Breast epithelium (tissue), 4 donors: ENCODE measurements around the gene KCNQ2. TPM values are rescaled to one million over a fixed set of nuclear protein-coding genes. Genes with fewer than 3 reads are reported as not detected.

Source experiments
- DNase-seq, 2 donors: peaks; one replicate each; pipeline ENCODE4 v3.0.0-alpha.2; 2019; ENCODE audit warnings: low spot score in 2 of 2
- H3K27ac ChIP-seq, 2 donors: fragments of 200-600 bp; sonication (generic) in 1 of 2; one replicate each; pipeline ENCODE4 v1.5.1; 2016 to 2019; ENCODE audit warnings: mild to moderate bottlenecking in 1 of 2
- H3K27me3 ChIP-seq, 2 donors: fragments of 200-600 bp; sonication (generic) in 1 of 2; one replicate each; pipeline versions ENCODE4 v1.5.1 to v1.6.0; 2017 to 2019; ENCODE audit warnings: control low read depth in 1 of 2, mild to moderate bottlenecking in 1 of 2
- H3K36me3 ChIP-seq: fragments of 200-600 bp; one replicate; pipeline ENCODE4 v1.5.1; 2019
- H3K4me1 ChIP-seq, 2 donors: fragments of 200-600 bp; sonication (generic); one replicate each; pipeline ENCODE4 v1.5.1; 2016 to 2019; ENCODE audit warnings: control low read depth in 1 of 2
- H3K4me3 ChIP-seq, 3 donors: fragments of 200-600 bp; sonication (generic); 1 replicate in 2 of 3; 2 replicates in 1 of 3; pipeline ENCODE4 v1.5.1; 2016 to 2019; ENCODE audit warnings: mild to moderate bottlenecking in 3 of 3, moderate library complexity in 2 of 3
- H3K9me3 ChIP-seq, 2 donors: fragments of 200-600 bp; sonication (generic) in 1 of 2; one replicate each; pipeline ENCODE4 v1.5.1; 2016 to 2019; ENCODE audit warnings: control low read depth in 1 of 2
- POLR2A ChIP-seq: fragments of 450-650 bp; IDR thresholded peaks from one replicate; pipeline ENCODE4 v1.6.1; 2016; ENCODE audit warnings: antibody characterized with exemption, mild to moderate bottlenecking, moderate library complexity
- POLR2AphosphoS5 ChIP-seq, 3 donors: sonication (generic); formaldehyde crosslinking; IDR thresholded peaks; one replicate each; pipeline ENCODE4 v1.6.1; 2017; ENCODE audit warnings: antibody characterized with exemption in 3 of 3
- intact Hi-C: fragments of 100-400 bp; cut with DNase I; formaldehyde crosslinking; loops from one replicate; pipeline ENCODE4 v1.15.1; 2023; ENCODE audit warnings: low total_unique reads
- total RNA-seq, 3 donors: library from RNA; depleted of rRNA; stranded (reverse); fragments of >200 nt; gene quantifications; one replicate each; pipeline ENCODE4 v1.1.0, GENCODE V29; 2016
- TF ChIP-seq, protein P1 (sequence below), 3 donors: fragments of 450-650 bp; IDR thresholded peaks; one replicate each; pipeline ENCODE4 v1.5.1; 2016 to 2017; ENCODE audit warnings: antibody characterized with exemption in 3 of 3, mild to moderate bottlenecking in 3 of 3, moderate library complexity in 3 of 3

KCNQ2 gene
- total RNA-seq, 3 donors from 2014 or later = not detected

DNA sequence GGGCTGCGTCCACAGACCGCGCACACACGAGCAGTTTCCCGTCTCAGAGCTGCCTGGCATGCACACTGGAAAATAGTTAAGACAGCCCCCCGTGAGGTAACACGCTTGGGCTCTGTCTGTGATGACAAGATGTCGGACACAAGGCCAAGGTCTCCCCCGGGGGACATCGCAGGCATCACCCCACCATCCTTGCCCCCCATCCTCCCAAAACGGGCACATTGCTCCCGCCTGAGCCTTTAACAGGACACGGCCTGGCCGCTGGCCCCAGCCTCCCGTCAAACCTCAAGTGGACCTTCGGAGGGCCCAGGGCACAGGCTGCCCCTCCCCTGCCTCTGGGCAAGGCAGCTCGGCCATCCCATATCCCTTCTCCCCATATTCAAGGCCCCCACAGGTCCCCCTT lies 5.6 kb downstream of the KCNQ2 start:
- no peaks in the 10 kb centered on the region for H3K9me3 ChIP-seq
- H3K4me1 ChIP-seq = peaks cover 0 to 5% of the 10 kb centered on the region in 2 donors
- no peak overlapping the region for H3K4me3 ChIP-seq
- no peak for TF ChIP-seq POLR2A
- no peak for TF ChIP-seq POLR2AphosphoS5 (IDR thresholded peaks at IDR 0.05)
- TF ChIP-seq, protein P1, sequence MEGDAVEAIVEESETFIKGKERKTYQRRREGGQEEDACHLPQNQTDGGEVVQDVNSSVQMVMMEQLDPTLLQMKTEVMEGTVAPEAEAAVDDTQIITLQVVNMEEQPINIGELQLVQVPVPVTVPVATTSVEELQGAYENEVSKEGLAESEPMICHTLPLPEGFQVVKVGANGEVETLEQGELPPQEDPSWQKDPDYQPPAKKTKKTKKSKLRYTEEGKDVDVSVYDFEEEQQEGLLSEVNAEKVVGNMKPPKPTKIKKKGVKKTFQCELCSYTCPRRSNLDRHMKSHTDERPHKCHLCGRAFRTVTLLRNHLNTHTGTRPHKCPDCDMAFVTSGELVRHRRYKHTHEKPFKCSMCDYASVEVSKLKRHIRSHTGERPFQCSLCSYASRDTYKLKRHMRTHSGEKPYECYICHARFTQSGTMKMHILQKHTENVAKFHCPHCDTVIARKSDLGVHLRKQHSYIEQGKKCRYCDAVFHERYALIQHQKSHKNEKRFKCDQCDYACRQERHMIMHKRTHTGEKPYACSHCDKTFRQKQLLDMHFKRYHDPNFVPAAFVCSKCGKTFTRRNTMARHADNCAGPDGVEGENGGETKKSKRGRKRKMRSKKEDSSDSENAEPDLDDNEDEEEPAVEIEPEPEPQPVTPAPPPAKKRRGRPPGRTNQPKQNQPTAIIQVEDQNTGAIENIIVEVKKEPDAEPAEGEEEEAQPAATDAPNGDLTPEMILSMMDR (IDR thresholded peaks at IDR 0.05) = no peak
- no peaks in the 10 kb centered on the region for H3K36me3 ChIP-seq
- no peak for DNase-seq
- intact Hi-C loops = no loop called here
- H3K27me3 ChIP-seq = peaks cover 4 to 98% of the 10 kb centered on the region in 2 donors
- no peak overlapping the region for H3K27ac ChIP-seq

DNA sequence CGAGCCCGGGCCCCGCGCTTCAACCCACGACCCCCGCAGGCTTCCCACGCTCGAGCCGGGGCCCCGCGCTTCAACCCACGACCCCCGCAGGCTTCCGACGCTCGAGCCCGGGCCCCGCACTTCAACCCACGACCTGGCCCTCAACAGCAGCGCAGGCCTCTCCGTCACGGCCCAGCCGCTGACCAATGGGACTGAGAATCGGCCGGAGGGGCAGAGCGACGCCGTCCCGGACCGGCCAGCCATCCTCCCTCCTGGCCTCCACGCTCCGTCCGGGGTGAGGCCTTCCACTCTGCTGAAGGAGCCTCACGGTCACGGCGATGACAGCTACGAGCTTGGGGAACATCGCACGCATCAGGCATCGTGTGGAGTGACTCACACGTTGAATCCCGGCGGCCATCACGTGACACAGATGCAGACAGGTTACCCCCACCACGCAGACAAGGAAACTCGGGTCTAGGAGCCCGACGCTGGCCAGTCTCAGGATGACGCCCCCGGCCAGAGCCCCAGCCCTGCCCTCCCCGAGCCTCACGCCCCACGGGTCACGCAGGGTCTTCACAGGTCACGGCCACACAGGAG lies 6.1 kb downstream of the KCNQ2 start:
- Histone ChIP-seq H3K36me3 (no peaks in the 10 kb centered on the region), H3K4me3 (no peak overlapping the region), H3K27ac (no peak overlapping the region), H3K9me3 (no peaks in the 10 kb centered on the region), H3K4me1 (peaks cover 0 to under 1% of the 10 kb centered on the region in 2 donors), H3K27me3 (peaks cover 2 to 98% of the 10 kb centered on the region in 2 donors)
- DNase-seq = no peak
- intact Hi-C loops = no loop called here
- TF ChIP-seq POLR2AphosphoS5 (IDR thresholded peaks at IDR 0.05) (no peak), POLR2A (no peak)
- TF ChIP-seq, protein P1 (IDR thresholded peaks at IDR 0.05) = no peak

DNA sequence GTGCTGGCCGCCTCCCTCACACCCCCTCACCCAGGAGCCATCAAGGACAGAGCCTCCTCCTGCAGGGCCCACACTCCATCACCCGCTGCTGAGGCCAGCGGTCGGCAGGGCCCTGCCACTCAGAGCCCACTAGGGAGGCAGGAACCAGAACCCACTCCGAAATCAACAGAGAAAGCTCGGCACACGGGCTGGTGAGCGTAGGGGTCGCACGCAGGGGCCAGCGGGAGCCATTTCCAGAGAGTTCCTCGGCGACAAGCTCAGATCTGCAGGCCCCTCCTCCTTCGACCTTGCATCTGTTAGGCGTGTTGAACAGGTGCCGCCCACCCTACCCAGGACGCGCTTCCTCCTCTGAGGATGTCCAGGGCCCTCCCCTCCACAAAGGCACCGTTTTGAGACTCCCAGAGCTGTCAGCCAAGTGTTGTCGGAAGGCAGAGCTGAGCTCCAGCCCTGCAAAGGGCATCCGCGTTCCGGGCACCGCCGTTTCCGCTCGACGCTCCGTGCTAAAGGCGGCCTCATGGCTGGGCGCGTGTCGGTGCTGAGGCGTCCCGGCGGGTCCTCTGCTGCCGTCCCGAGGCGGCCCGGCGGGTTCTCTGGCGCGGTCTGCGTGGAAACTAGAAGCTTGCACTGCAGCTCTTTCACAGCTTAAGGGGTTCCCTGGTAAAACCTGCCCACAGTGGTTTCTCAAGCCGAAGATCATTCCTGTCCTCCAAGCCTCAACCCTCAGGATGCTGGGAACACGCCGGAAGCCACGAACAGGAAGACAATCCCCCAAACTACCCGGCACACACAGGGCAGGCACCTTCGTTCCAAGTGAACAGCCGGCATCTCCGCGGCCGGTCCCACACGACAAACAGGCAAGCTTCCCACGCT lies 6.8 kb downstream of the KCNQ2 start:
- no peaks in the 10 kb centered on the region for H3K36me3 ChIP-seq
- intact Hi-C loops = no loop called here
- H3K4me3 ChIP-seq = no peak overlapping the region
- no peak overlapping the region for H3K27ac ChIP-seq
- DNase-seq = no peak
- peaks cover 0 to 98% of the 10 kb centered on the region in 2 donors for H3K27me3 ChIP-seq
- H3K9me3 ChIP-seq = no peaks in the 10 kb centered on the region
- no peaks in the 10 kb centered on the region for H3K4me1 ChIP-seq
- TF ChIP-seq POLR2A = no peak
- TF ChIP-seq, protein P1 (IDR thresholded peaks at IDR 0.05) = no peak
- no peak for TF ChIP-seq POLR2AphosphoS5 (IDR thresholded peaks at IDR 0.05)

DNA sequence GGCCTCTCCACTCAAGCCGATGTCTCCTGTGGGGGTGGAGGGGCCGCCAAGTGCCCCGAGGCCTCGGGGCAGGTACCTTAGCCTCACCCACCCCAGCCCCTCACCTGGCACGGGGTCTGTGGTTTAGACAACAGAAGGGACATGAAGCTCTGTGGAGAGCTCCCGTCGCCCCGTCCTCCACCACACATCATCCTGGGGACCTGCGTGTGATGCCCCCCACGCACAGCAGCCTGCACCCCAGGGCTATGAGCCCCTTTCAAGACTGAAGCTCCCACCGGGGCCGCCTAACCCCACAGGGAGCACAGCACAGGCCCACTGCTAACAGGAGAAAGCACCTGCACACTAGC lies 8.2 kb downstream of the KCNQ2 start:
- TF ChIP-seq, protein P1 (IDR thresholded peaks at IDR 0.05) = no peak
- TF ChIP-seq POLR2AphosphoS5 (IDR thresholded peaks at IDR 0.05) (no peak), POLR2A (no peak)
- DNase-seq = no peak
- no peaks in the 10 kb centered on the region for H3K4me1 ChIP-seq
- no peaks in the 10 kb centered on the region for H3K9me3 ChIP-seq
- no peak overlapping the region for H3K27ac ChIP-seq
- H3K36me3 ChIP-seq = no peaks in the 10 kb centered on the region
- intact Hi-C loops = no loop called here
- no peak overlapping the region for H3K4me3 ChIP-seq
- H3K27me3 ChIP-seq = peaks cover 0 to 99% of the 10 kb centered on the region in 2 donors
